Osteocyte (in vitro differentiated cells): Measurements from ENCODE around the gene ADIPOQ. TPM values are rescaled to one million over a fixed set of nuclear protein-coding genes. Genes with fewer than 3 reads are reported as not detected.
"Not testable (repeated sequence)": the region's sequence is repeated elsewhere in the genome, so short reads cannot be mapped to it uniquely, and the experiment has no call there.

Experiments
- DNase-seq: peaks from one replicate; pipeline ENCODE4 v3.0.0; 2021; ENCODE audit warnings: mixed read lengths; ENCODE audit not compliant: unreplicated experiment; ENCODE audit errors: extremely low spot score
- H3K27ac Mint-ChIP-seq: one replicate; pipeline ENCODE4 v1.8.0; 2021; ENCODE audit warnings: mild to moderate bottlenecking, mixed read lengths; ENCODE audit not compliant: unreplicated experiment
- H3K27me3 Mint-ChIP-seq: one replicate; pipeline ENCODE4 v1.8.0; 2021; ENCODE audit warnings: mixed read lengths; ENCODE audit not compliant: unreplicated experiment
- H3K36me3 Mint-ChIP-seq: one replicate; pipeline ENCODE4 v1.8.0; 2021; ENCODE audit warnings: mixed read lengths; ENCODE audit not compliant: unreplicated experiment
- H3K4me1 Mint-ChIP-seq: one replicate; pipeline ENCODE4 v1.8.0; 2021; ENCODE audit warnings: mixed read lengths; ENCODE audit not compliant: unreplicated experiment
- H3K4me3 Mint-ChIP-seq: one replicate; pipeline ENCODE4 v1.8.0; 2021; ENCODE audit warnings: mild to moderate bottlenecking, moderate library complexity, mixed read lengths; ENCODE audit not compliant: unreplicated experiment
- H3K9me3 Mint-ChIP-seq: one replicate; pipeline ENCODE4 v1.8.0; 2021; ENCODE audit warnings: mixed read lengths; ENCODE audit not compliant: unreplicated experiment
- CTCF ChIP-seq: fragments of 200-600 bp; sonication (generic); IDR thresholded peaks from 2 replicates; pipeline ENCODE4 v1.5.0; 2021; ENCODE audit warnings: antibody characterized with exemption, mild to moderate bottlenecking, moderate library complexity
- total RNA-seq: library from RNA; stranded (reverse); gene quantifications from 2 replicates; pipeline ENCODE4 v1.2.1, GENCODE V29; 2021

ADIPOQ gene
- total RNA-seq, 1 donor from 2014 or later = not detected

- no peaks in the 10 kb centered on the region for H3K27me3 Mint-ChIP-seq
- no peak overlapping the region for H3K4me3 Mint-ChIP-seq
- H3K4me1 Mint-ChIP-seq = peaks cover 9% of the 10 kb centered on the region
- peaks cover 2% of the 10 kb centered on the region for H3K9me3 Mint-ChIP-seq
- TF ChIP-seq CTCF = no peak
- no peak overlapping the region for H3K27ac Mint-ChIP-seq
- no peaks in the 10 kb centered on the region for H3K36me3 Mint-ChIP-seq
- DNase-seq = no peak
These were observed 39.6 kb downstream of the ADIPOQ start for GRCh38 chr3:186882150-186882524.

GRCh38 chr3:186882881-186883685 is 40.6 kb downstream of the ADIPOQ start:
- Mint-ChIP-seq H3K9me3 (no peaks in the 10 kb centered on the region), H3K27ac (no peak overlapping the region), H3K27me3 (no peaks in the 10 kb centered on the region), H3K4me1 (peaks cover 9% of the 10 kb centered on the region), H3K36me3 (no peaks in the 10 kb centered on the region), H3K4me3 (no peak overlapping the region)
- no peak for DNase-seq
- TF ChIP-seq CTCF = no peak

- Mint-ChIP-seq H3K4me1 (peaks cover 12% of the 10 kb centered on the region), H3K4me3 (no peak overlapping the region), H3K9me3 (no peaks in the 10 kb centered on the region), H3K27ac (no peak overlapping the region), H3K27me3 (peaks cover 4% of the 10 kb centered on the region), H3K36me3 (no peaks in the 10 kb centered on the region)
- TF ChIP-seq CTCF = no peak
- no peak for DNase-seq
These were observed 41.2 kb downstream of the ADIPOQ start for GRCh38 chr3:186883686-186884058.

GRCh38 chr3:186884868-186885267 is 42.4 kb downstream of the ADIPOQ start:
- not testable (repeated sequence) for DNase-seq, H3K27me3 Mint-ChIP-seq, H3K36me3 Mint-ChIP-seq, H3K9me3 Mint-ChIP-seq, H3K27ac Mint-ChIP-seq, H3K4me3 Mint-ChIP-seq
- H3K4me1 Mint-ChIP-seq = peaks cover 13% of the 10 kb centered on the region

- Mint-ChIP-seq H3K4me1 (peaks cover 13% of the 10 kb centered on the region), H3K9me3 (no peaks in the 10 kb centered on the region), H3K36me3 (no peaks in the 10 kb centered on the region), H3K4me3 (no peak overlapping the region), H3K27me3 (peaks cover 8% of the 10 kb centered on the region), H3K27ac (no peak overlapping the region)
- no peak for TF ChIP-seq CTCF
- DNase-seq = no peak
These were observed 43.9 kb downstream of the ADIPOQ start for GRCh38 chr3:186886202-186886981.

- H3K27me3 Mint-ChIP-seq, DNase-seq, H3K9me3 Mint-ChIP-seq, H3K27ac Mint-ChIP-seq, H3K36me3 Mint-ChIP-seq, H3K4me3 Mint-ChIP-seq: not testable (repeated sequence)
- peaks cover 12% of the 10 kb centered on the region for H3K4me1 Mint-ChIP-seq
These were observed 45.0 kb downstream of the ADIPOQ start for GRCh38 chr3:186887507-186887938.
